GM06990 (cell line): Measurements from ENCODE around the gene ARMC5.
"Not testable (repeated sequence)": the region's sequence is repeated elsewhere in the genome, so short reads cannot be mapped to it uniquely, and the experiment has no call there.

ENCODE experiments used
- DNase-seq: peaks from one replicate; pipeline ENCODE4 v3.0.0-alpha.2; 2011; ENCODE audit not compliant: insufficient read length; ENCODE audit errors: extremely low read depth
- H3K27me3 ChIP-seq: replicated peaks from 2 replicates; pipeline ENCODE4 v1.6.0; 2011; ENCODE audit warnings: low read length; ENCODE audit not compliant: control insufficient read depth, insufficient read depth
- H3K36me3 ChIP-seq: 2 replicates; pipeline ENCODE4 v1.5.1; 2011; ENCODE audit warnings: low read length; ENCODE audit not compliant: control insufficient read depth, insufficient read depth
- H3K4me3 ChIP-seq: replicated peaks from 2 replicates; pipeline ENCODE4 v1.5.1; 2011; ENCODE audit warnings: low read depth, mild to moderate bottlenecking, control low read depth, low read length
- CTCF ChIP-seq: IDR thresholded peaks from 2 replicates; pipeline ENCODE4 v1.5.1; 2011; ENCODE audit warnings: low read length, control low read depth, mild to moderate bottlenecking, inconsistent platforms; ENCODE audit not compliant: insufficient read depth, poor library complexity, severe bottlenecking

ARMC5 gene

DNA sequence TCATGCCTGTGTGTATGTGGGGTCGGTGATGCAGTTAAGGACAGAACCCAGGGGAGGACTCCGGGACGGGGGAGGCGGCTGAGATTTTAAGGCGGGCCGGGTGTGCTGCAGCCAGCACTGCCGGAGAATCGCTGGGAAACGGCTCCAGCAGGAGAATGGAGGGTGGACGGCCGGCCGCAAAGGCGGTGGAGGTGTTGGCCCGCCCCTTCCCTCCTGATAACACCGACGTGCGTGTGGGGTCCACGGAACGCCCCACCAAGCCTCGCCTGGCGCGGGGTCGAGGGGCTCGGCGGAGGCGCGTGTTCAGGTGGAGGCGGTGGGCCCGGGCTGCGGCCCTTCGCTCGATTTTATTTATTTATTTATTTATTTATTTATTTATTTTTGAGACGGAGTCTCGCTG, 17.3 kb upstream of the ARMC5 start:
- no peak for DNase-seq
- H3K4me3 ChIP-seq = no peak overlapping the region

DNA sequence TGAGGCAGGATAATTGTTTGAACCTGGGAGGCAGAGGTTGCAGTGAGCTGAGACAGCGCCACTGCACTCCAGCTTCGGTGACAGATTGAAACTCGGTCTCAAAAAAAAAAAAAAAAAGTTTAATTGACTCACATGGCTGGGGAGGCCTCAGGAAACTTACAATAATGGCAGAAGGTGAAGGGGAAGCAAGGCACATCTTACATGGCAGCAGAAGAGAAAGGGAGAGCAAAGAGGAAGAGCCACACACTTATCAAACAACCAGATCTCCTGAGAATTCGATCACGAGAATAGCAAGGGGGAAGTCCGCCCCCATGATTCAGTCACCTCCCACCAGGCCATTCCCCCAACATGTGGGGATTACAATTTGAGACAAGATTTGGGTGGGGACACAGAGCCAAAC, 13.4 kb upstream of the ARMC5 start:
- H3K4me3 ChIP-seq, H3K36me3 ChIP-seq, DNase-seq, H3K27me3 ChIP-seq: not testable (repeated sequence)

More for the DNA sequence above, 17.3 kb upstream of the ARMC5 start:
- no peaks in the 10 kb centered on the region for H3K27me3 ChIP-seq
- no peak for TF ChIP-seq CTCF
- no peaks in the 10 kb centered on the region for H3K36me3 ChIP-seq

DNA sequence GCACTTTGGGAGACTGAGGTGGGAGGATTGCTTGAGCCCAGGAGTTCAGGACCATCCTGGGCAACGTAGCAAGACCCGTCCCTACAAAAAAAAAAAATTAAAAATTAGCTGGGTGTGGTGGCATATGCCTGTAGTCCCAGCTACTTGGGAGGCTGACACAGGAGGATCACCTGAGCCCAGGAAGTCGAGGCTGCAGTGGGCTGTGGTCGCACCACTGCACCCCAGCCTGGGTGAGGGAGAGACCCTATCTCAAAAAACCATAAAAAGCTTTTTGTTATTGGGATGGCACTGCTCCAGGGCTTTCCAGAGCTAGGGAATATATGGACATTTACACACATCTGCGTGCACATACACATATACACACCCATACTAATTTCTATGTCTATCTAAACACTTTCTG, 8.1 kb upstream of the ARMC5 start:
- no peak for TF ChIP-seq CTCF
- Histone ChIP-seq H3K4me3 (no peak overlapping the region), H3K36me3 (peaks cover 5% of the 10 kb centered on the region), H3K27me3 (no peaks in the 10 kb centered on the region)
- DNase-seq = no peak

DNA sequence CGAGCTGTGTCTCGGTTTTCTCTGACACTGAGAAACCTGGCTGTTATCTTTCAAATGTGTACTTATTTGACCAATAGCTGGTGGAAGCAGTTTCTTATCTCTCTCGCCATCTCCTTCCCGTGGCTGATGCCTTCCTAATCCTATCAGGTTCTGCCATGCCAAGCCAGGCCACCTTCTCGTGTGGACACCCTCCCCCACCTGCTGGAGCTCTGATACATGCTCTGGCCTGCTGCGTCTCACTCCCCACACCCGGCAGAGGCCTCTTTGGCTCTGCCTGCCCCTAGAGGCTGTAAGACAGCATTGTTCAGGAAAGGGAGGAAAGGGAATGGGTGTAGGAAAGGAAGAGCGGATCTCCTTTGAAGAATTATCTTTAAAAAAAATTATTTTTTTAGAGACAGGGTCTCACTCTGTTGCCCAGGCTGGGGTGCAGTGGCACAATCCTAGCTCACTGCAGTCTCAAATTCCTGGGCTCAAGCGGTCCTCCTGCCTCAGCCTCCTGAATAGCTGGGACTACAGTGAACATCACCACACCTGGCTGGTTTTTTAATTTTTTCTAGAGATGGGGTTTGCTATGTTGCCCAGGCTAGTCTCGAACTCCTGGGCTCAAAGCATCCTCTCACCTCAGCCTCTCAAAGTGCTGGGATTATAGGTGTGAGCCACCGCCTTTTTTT, 7.5 kb upstream of the ARMC5 start:
- Histone ChIP-seq H3K36me3 (peaks cover 5% of the 10 kb centered on the region), H3K27me3 (no peaks in the 10 kb centered on the region), H3K4me3 (no peak overlapping the region)
- no peak for DNase-seq
- TF ChIP-seq CTCF = peak; percentile 48

DNA sequence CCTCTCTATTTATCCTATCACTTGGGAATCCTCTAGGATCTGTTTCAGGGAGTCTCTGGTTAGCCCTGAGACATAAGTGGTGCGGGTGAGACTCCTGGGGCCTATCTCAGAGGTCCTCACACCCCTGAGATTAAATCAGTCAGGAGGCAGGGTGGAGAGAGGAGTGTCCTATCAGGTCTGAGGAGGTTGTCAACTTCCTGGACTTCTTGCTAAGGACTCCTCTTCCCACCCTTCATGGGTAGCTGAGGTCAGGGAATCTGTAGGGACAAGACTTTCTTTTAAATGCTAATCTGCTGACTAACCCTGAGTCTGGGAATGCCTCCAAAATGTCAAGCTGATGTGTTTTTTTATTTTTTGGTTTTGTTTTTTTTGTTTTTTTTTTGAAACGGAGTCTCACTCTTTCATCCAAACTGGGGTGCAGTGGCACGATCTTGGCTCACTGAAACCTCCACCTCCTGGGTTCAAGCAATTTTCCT, 6.6 kb upstream of the ARMC5 start:
- peaks cover 5% of the 10 kb centered on the region for H3K36me3 ChIP-seq
- DNase-seq = no peak

More for the DNA sequence above, 6.6 kb upstream of the ARMC5 start:
- no peak for TF ChIP-seq CTCF
- Histone ChIP-seq H3K4me3 (no peak overlapping the region), H3K27me3 (no peaks in the 10 kb centered on the region)
